CD4-positive, alpha-beta T cell (primary cell): ENCODE measurements around the gene RGS4. TPM values are rescaled to one million over a fixed set of nuclear protein-coding genes. Genes with fewer than 3 reads are reported as not detected.

ENCODE experiments used
- ATAC-seq: fragments of 200-7000 bp; cut with Tn5 transposase; one replicate; pipeline ENCODE4 v1.10.0; 2022; ENCODE audit warnings: mild to moderate bottlenecking; ENCODE audit not compliant: poor library complexity
- CTCF ChIA-PET: fragments of 350-600 bp; sonication (Branson Sonifier 250); formaldehyde crosslinking; loops from one replicate; lab custom pipeline; 2021; ENCODE audit warnings: antibody characterized with exemption, inconsistent platforms; lab: Charles Lee
- POLR2A ChIA-PET: fragments of 350-600 bp; sonication (Branson Sonifier 250); formaldehyde crosslinking; loops from one replicate; lab custom pipeline; 2021; ENCODE audit warnings: antibody characterized with exemption, inconsistent platforms; lab: Charles Lee
- DNase-seq, 14 experiments: peaks; one replicate each; pipeline ENCODE4 v3.0.0-alpha.2; 2013 to 2020; ENCODE audit warnings: mixed read lengths in 2 of 14
- H3K27ac ChIP-seq, 2 donors: one replicate each; pipeline versions ENCODE4 v1.5.1 to v1.7.0; 2013; ENCODE audit warnings: low read length in 2 of 2, low read depth in 1 of 2, mild to moderate bottlenecking in 1 of 2
- H3K27me3 ChIP-seq, 2 experiments: 1 replicate in 1 of 2; 2 replicates in 1 of 2; pipeline versions ENCODE4 v1.6.1 to v1.7.0; 2013; ENCODE audit warnings: low read length in 2 of 2, control low read depth in 1 of 2, mild to moderate bottlenecking in 1 of 2, moderate library complexity in 1 of 2; ENCODE audit not compliant: insufficient read depth in 2 of 2, control insufficient read depth in 1 of 2
- H3K36me3 ChIP-seq: one replicate; pipeline ENCODE4 v1.6.1; 2013; ENCODE audit warnings: low read length, control low read depth; ENCODE audit not compliant: insufficient read depth
- H3K4me1 ChIP-seq: one replicate; pipeline ENCODE4 v1.6.1; 2013; ENCODE audit warnings: low read length, control low read depth; ENCODE audit not compliant: insufficient read depth
- H3K4me3 ChIP-seq: one replicate; pipeline ENCODE4 v1.5.1; 2013; ENCODE audit warnings: mild to moderate bottlenecking, low read length, moderate library complexity
- H3K9me3 ChIP-seq, 2 experiments: 1 replicate in 1 of 2; 2 replicates in 1 of 2; pipeline versions ENCODE4 v1.6.1 to v1.7.0; 2013; ENCODE audit warnings: low read length in 2 of 2, mild to moderate bottlenecking in 2 of 2, control low read depth in 1 of 2, moderate library complexity in 1 of 2; ENCODE audit not compliant: control insufficient read depth in 1 of 2, insufficient read depth in 1 of 2
- H3K27ac Mint-ChIP-seq: one replicate; pipeline ENCODE4 v1.8.0; 2020; ENCODE audit warnings: mixed read lengths
- H3K27me3 Mint-ChIP-seq: one replicate; pipeline ENCODE4 v1.8.0; 2021; ENCODE audit warnings: mixed read lengths
- H3K36me3 Mint-ChIP-seq: one replicate; pipeline ENCODE4 v1.8.0; 2021; ENCODE audit warnings: low read depth, mixed read lengths
- H3K4me1 Mint-ChIP-seq: one replicate; pipeline ENCODE4 v1.8.0; 2021; ENCODE audit warnings: low read depth, mixed read lengths
- H3K4me3 Mint-ChIP-seq: one replicate; pipeline ENCODE4 v1.8.0; 2020; ENCODE audit warnings: mild to moderate bottlenecking, mixed read lengths
- H3K9me3 Mint-ChIP-seq: one replicate; pipeline ENCODE4 v1.8.0; 2020; ENCODE audit warnings: mixed read lengths
- CTCF ChIP-seq: fragments of 200-600 bp; IDR thresholded peaks from one replicate; pipeline ENCODE4 v1.8.0; 2022; ENCODE audit warnings: antibody characterized with exemption, mild to moderate bottlenecking
- intact Hi-C, 2 experiments: fragments of 100-400 bp; cut with DNase I in 1 of 2; cut with micrococcal nuclease in 1 of 2; formaldehyde crosslinking; loops; one replicate each; pipeline versions ENCODE4 v1.15.1 to v1.9.0; 2023 to 2025; cut with DNase I, micrococcal nuclease
- total RNA-seq, 174 experiments: library from RNA in 2 of 174; stranded (reverse) in 2 of 174; gene quantifications; one replicate each; pipeline ENCODE4 v1.2.3 and lab custom pipeline; 2021 to 2026

The RGS4 gene
- total RNA-seq, 2 experiments from 2014 or later, result not detected

- no peak for ATAC-seq
- Mint-ChIP-seq H3K27ac (no peak overlapping the region), H3K36me3 (no peaks in the 10 kb centered on the region), H3K27me3 (peaks cover 41% of the 10 kb centered on the region), H3K4me1 (no peaks in the 10 kb centered on the region), H3K9me3 (no peaks in the 10 kb centered on the region), H3K4me3 (no peak overlapping the region)
- no peak for DNase-seq
- no peak for TF ChIP-seq CTCF
- H3K4me1 ChIP-seq, result no peaks in the 10 kb centered on the region
- no peaks in the 10 kb centered on the region for H3K27me3 ChIP-seq
- POLR2A ChIA-PET, result no interaction called here
- no peaks in the 10 kb centered on the region for H3K9me3 ChIP-seq
- H3K4me3 ChIP-seq, result no peak overlapping the region
- CTCF ChIA-PET, result no interaction called here
- intact Hi-C loops, result no loop called here
- no peak overlapping the region for H3K27ac ChIP-seq
- no peaks in the 10 kb centered on the region for H3K36me3 ChIP-seq
Measured at GRCh38 chr1:163029901-163030300, 39.3 kb upstream of the RGS4 start.

GRCh38 chr1:163035446-163036249, 33.5 kb upstream of the RGS4 start:
- no peaks in the 10 kb centered on the region for H3K4me1 ChIP-seq
- POLR2A ChIA-PET, result no interaction called here
- no peak for ATAC-seq

GRCh38 chr1:163036671-163037070, 32.5 kb upstream of the RGS4 start:
- Mint-ChIP-seq H3K4me3 (no peak overlapping the region), H3K36me3 (no peaks in the 10 kb centered on the region), H3K27me3 (peaks cover 23% of the 10 kb centered on the region), H3K9me3 (no peaks in the 10 kb centered on the region), H3K4me1 (no peaks in the 10 kb centered on the region), H3K27ac (no peak overlapping the region)
- Histone ChIP-seq H3K4me1 (no peaks in the 10 kb centered on the region), H3K27ac (no peak overlapping the region), H3K27me3 (no peaks in the 10 kb centered on the region), H3K4me3 (no peak overlapping the region), H3K9me3 (no peaks in the 10 kb centered on the region), H3K36me3 (no peaks in the 10 kb centered on the region)
- no peak for TF ChIP-seq CTCF
- ChIA-PET CTCF (no interaction called here), POLR2A (no interaction called here)
- intact Hi-C loops, result no loop called here
- ATAC-seq (no peak), DNase-seq (no peak)

More at GRCh38 chr1:163035446-163036249, 33.5 kb upstream of the RGS4 start:
- CTCF ChIA-PET, result no interaction called here
- Histone ChIP-seq H3K4me3 (no peak overlapping the region), H3K36me3 (no peaks in the 10 kb centered on the region), H3K9me3 (no peaks in the 10 kb centered on the region), H3K27me3 (no peaks in the 10 kb centered on the region), H3K27ac (no peak overlapping the region)
- intact Hi-C loops, result no loop called here
- Mint-ChIP-seq H3K27ac (no peak overlapping the region), H3K27me3 (peaks cover 23% of the 10 kb centered on the region), H3K36me3 (no peaks in the 10 kb centered on the region), H3K4me1 (no peaks in the 10 kb centered on the region), H3K9me3 (no peaks in the 10 kb centered on the region), H3K4me3 (no peak overlapping the region)
- DNase-seq, result no peak
- TF ChIP-seq CTCF, result no peak
